Measurements from ENCODE around the gene KCNJ2.

KCNJ2 gene

GRCh38 chr17:70139449-70139993 is 29.8 kb upstream of the KCNJ2 start:
- TF ChIP-seq CTCF (conservative IDR thresholded peaks at IDR 0.05; ENCODE audit: low read depth, low read length), result no peak
- H3K27ac ChIP-seq, result no peak overlapping the region
- H3K79me2 ChIP-seq (ENCODE audit: insufficient read depth, low read depth), result no peaks in the 10 kb centered on the region
- no peak overlapping the region for H3K4me2 ChIP-seq
- H3K4me3 ChIP-seq (IDR thresholded peaks at IDR 0.05; ENCODE audit: insufficient read depth, low read depth, low read length), result no peak overlapping the region
- no peaks in the 10 kb centered on the region for H4K20me1 ChIP-seq (ENCODE audit: insufficient read depth)
- no peaks in the 10 kb centered on the region for H3K36me3 ChIP-seq (ENCODE audit: insufficient read depth)
- H3K4me1 ChIP-seq (ENCODE audit: low read depth, poor library complexity, severe bottlenecking), result peaks cover 12% of the 10 kb centered on the region
- H3K27me3 ChIP-seq (ENCODE audit: insufficient read depth, low read depth), result no peaks in the 10 kb centered on the region
- H3K9ac ChIP-seq, result no peak overlapping the region
- no peak overlapping the region for H2AFZ ChIP-seq (ENCODE audit: low read depth)

GRCh38 chr17:70144260-70144846 is 25.0 kb upstream of the KCNJ2 start:
- Histone ChIP-seq H3K4me2 (no peak overlapping the region), H3K79me2 (ENCODE audit: insufficient read depth, low read depth) (no peaks in the 10 kb centered on the region), H3K4me1 (ENCODE audit: low read depth, poor library complexity, severe bottlenecking) (no peaks in the 10 kb centered on the region), H3K27me3 (ENCODE audit: insufficient read depth, low read depth) (no peaks in the 10 kb centered on the region), H3K36me3 (ENCODE audit: insufficient read depth) (no peaks in the 10 kb centered on the region), H3K27ac (no peak overlapping the region), H4K20me1 (ENCODE audit: insufficient read depth) (no peaks in the 10 kb centered on the region), H3K4me3 (IDR thresholded peaks at IDR 0.05; ENCODE audit: insufficient read depth, low read depth, low read length) (no peak overlapping the region), H2AFZ (ENCODE audit: low read depth) (no peak overlapping the region), H3K9ac (no peak overlapping the region)
- TF ChIP-seq CTCF (conservative IDR thresholded peaks at IDR 0.05; ENCODE audit: low read depth, low read length), result peak; percentile 87

- Histone ChIP-seq H4K20me1 (ENCODE audit: insufficient read depth) (no peaks in the 10 kb centered on the region), H3K27me3 (ENCODE audit: insufficient read depth, low read depth) (no peaks in the 10 kb centered on the region), H3K36me3 (ENCODE audit: insufficient read depth) (no peaks in the 10 kb centered on the region), H3K79me2 (ENCODE audit: insufficient read depth, low read depth) (no peaks in the 10 kb centered on the region), H3K27ac (no peak overlapping the region), H3K4me1 (ENCODE audit: low read depth, poor library complexity, severe bottlenecking) (no peaks in the 10 kb centered on the region), H2AFZ (ENCODE audit: low read depth) (no peak overlapping the region), H3K4me2 (no peak overlapping the region), H3K4me3 (IDR thresholded peaks at IDR 0.05; ENCODE audit: insufficient read depth, low read depth, low read length) (no peak overlapping the region), H3K9ac (no peak overlapping the region)
- TF ChIP-seq CTCF (conservative IDR thresholded peaks at IDR 0.05; ENCODE audit: low read depth, low read length), result no peak
These were observed 16.1 kb upstream of the KCNJ2 start for GRCh38 chr17:70153210-70153609.

- no peak overlapping the region for H3K27ac ChIP-seq
- no peaks in the 10 kb centered on the region for H4K20me1 ChIP-seq (ENCODE audit: insufficient read depth)
- H3K4me1 ChIP-seq (ENCODE audit: low read depth, poor library complexity, severe bottlenecking), result no peaks in the 10 kb centered on the region
- H3K9ac ChIP-seq, result no peak overlapping the region
- no peak overlapping the region for H3K4me2 ChIP-seq
- no peak overlapping the region for H2AFZ ChIP-seq (ENCODE audit: low read depth)
- no peak overlapping the region for H3K4me3 ChIP-seq (IDR thresholded peaks at IDR 0.05; ENCODE audit: insufficient read depth, low read depth, low read length)
- no peaks in the 10 kb centered on the region for H3K36me3 ChIP-seq (ENCODE audit: insufficient read depth)
- H3K27me3 ChIP-seq (ENCODE audit: insufficient read depth, low read depth), result no peaks in the 10 kb centered on the region
- no peaks in the 10 kb centered on the region for H3K79me2 ChIP-seq (ENCODE audit: insufficient read depth, low read depth)
- no peak for TF ChIP-seq CTCF (conservative IDR thresholded peaks at IDR 0.05; ENCODE audit: low read depth, low read length)
These were observed 12.2 kb upstream of the KCNJ2 start for GRCh38 chr17:70157151-70157550.

All from KMS-11 (cell line).